HG02678 (cell line): Measurements from ENCODE around the gene INTS4.
"Not testable (repeated sequence)": the region's sequence is repeated elsewhere in the genome, so short reads cannot be mapped to it uniquely, and the experiment has no call there.

Source experiments
- ATAC-seq: cut with Tn5 transposase; IDR thresholded peaks from one replicate; pipeline ENCODE4 v1.9.1; 2021; ENCODE audit warnings: mild to moderate bottlenecking, moderate library complexity; ENCODE audit not compliant: unreplicated experiment

Gene INTS4

GRCh38 chr11:78025378-78025777 lies 30.9 kb upstream of the INTS4 start:
- ATAC-seq, result no peak

- ATAC-seq, result no peak
These were observed 29.0 kb upstream of the INTS4 start for GRCh38 chr11:78023426-78023825.

GRCh38 chr11:78022397-78023396 lies 28.2 kb upstream of the INTS4 start, which contains the start of gene KCTD14:
Gene KCTD14, minus strand, starts transcription at chr11:78023276. Its CDS starts 27 bp downstream, at chr11:78023249.
- ATAC-seq, result no peak

GRCh38 chr11:78021611-78022010 lies 27.1 kb upstream of the INTS4 start:
- ATAC-seq, result no peak

- ATAC-seq, result no peak
These were observed 25.8 kb upstream of the INTS4 start for GRCh38 chr11:78020246-78020645.

GRCh38 chr11:78019808-78020207 lies 25.3 kb upstream of the INTS4 start:
- no peak for ATAC-seq

GRCh38 chr11:78015878-78016277 lies 21.4 kb upstream of the INTS4 start:
- no peak for ATAC-seq

GRCh38 chr11:78014937-78015520 lies 20.6 kb upstream of the INTS4 start:
- ATAC-seq, result not testable (repeated sequence)

GRCh38 chr11:78011301-78011700 lies 16.8 kb upstream of the INTS4 start:
- ATAC-seq, result no peak

- ATAC-seq, result no peak
These were observed 16.3 kb upstream of the INTS4 start for GRCh38 chr11:78010755-78011154.

- no peak for ATAC-seq
These were observed 15.8 kb upstream of the INTS4 start for GRCh38 chr11:78010304-78010703.

GRCh38 chr11:78009062-78009461 lies 14.6 kb upstream of the INTS4 start:
- ATAC-seq, result no peak

GRCh38 chr11:78000193-78000592 lies 5.7 kb upstream of the INTS4 start:
- ATAC-seq, result peak; percentile 64

- ATAC-seq, result no peak
These were observed 5.1 kb upstream of the INTS4 start for GRCh38 chr11:77999446-78000030.

- no peak for ATAC-seq
These were observed 566 bp downstream of the INTS4 start for GRCh38 chr11:77993902-77994301.

GRCh38 chr11:77990981-77991380 lies 3.5 kb downstream of the INTS4 start:
- ATAC-seq, result no peak

GRCh38 chr11:77986456-77986855 lies 8.0 kb downstream of the INTS4 start:
- not testable (repeated sequence) for ATAC-seq

GRCh38 chr11:77981346-77981947 lies 13.0 kb downstream of the INTS4 start:
- no peak for ATAC-seq

- peak; percentile 88 for ATAC-seq
These were observed 26.1 kb downstream of the INTS4 start for GRCh38 chr11:77968337-77968736.

GRCh38 chr11:77967753-77968152 lies 26.7 kb downstream of the INTS4 start:
- no peak for ATAC-seq

- ATAC-seq, result no peak
These were observed 27.3 kb downstream of the INTS4 start for GRCh38 chr11:77967121-77967520.
